ENCODE results near the gene DLD.
A peak's percentile ranks its signal among the peaks of the same experiment; 100 is the strongest.

DNA sequence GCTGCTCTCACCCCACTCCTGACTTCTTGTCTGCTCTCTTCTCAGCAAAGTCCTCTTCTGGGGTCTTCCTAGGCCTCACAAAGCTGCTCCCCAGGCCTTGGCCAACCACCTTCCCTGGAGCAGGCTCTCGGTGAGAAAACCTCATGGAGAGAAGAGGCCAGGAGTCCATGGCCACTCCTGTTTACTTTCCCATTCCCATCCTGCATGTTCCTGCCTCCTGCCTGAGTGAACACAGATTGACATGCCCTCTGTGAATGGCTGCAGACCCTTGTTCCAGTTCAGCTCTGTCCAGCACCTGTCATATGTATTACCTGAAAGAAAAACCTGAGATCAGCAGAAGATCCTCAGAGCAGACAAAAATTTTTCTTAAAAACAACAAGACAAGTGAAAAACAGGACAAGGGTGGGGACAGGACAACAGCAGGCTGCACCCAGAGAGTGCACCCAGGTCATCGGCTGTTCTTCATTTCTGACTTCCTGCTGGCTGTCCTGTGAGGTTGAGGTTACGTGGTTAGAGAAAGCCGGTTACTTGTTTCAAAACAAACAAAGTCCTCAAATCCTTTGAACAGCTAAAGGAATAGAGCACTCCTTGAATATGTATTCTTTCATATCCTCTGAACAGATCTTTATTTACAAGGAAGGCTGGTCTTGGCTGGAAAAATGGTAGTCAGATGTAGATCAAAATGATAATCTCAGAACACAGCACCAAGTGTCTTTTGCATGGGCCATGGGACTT, 34.0 kb upstream of the DLD start:
- TF ChIP-seq, protein P1, sequence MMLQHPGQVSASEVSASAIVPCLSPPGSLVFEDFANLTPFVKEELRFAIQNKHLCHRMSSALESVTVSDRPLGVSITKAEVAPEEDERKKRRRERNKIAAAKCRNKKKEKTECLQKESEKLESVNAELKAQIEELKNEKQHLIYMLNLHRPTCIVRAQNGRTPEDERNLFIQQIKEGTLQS (IDR thresholded peaks at IDR 0.05): no peak
- TF ChIP-seq HNF4A (conservative IDR thresholded peaks at IDR 0.05): peak; percentile 64 to 70
- TF ChIP-seq, protein P2, sequence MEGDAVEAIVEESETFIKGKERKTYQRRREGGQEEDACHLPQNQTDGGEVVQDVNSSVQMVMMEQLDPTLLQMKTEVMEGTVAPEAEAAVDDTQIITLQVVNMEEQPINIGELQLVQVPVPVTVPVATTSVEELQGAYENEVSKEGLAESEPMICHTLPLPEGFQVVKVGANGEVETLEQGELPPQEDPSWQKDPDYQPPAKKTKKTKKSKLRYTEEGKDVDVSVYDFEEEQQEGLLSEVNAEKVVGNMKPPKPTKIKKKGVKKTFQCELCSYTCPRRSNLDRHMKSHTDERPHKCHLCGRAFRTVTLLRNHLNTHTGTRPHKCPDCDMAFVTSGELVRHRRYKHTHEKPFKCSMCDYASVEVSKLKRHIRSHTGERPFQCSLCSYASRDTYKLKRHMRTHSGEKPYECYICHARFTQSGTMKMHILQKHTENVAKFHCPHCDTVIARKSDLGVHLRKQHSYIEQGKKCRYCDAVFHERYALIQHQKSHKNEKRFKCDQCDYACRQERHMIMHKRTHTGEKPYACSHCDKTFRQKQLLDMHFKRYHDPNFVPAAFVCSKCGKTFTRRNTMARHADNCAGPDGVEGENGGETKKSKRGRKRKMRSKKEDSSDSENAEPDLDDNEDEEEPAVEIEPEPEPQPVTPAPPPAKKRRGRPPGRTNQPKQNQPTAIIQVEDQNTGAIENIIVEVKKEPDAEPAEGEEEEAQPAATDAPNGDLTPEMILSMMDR (IDR thresholded peaks at IDR 0.05; ENCODE audit: low read depth, low read length, missing input control): no peak
- TF ChIP-seq, protein P3, sequence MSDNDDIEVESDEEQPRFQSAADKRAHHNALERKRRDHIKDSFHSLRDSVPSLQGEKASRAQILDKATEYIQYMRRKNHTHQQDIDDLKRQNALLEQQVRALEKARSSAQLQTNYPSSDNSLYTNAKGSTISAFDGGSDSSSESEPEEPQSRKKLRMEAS (IDR thresholded peaks at IDR 0.05): no peak

All from liver (tissue), 3 donors.